Measurements from ENCODE around the gene WWOX. TPM values are rescaled to one million over a fixed set of nuclear protein-coding genes. Genes with fewer than 3 reads are reported as not detected.

WWOX gene
- total RNA-seq, 2 donors from 2014 or later: 23.0 to 31.7 TPM

GRCh38 chr16:78452025-78452555 is 352.6 kb downstream of the WWOX start:
- Mint-ChIP-seq H3K9me3 (no peaks in the 10 kb centered on the region), H3K4me3 (no peak overlapping the region), H3K27ac (no peak overlapping the region), H3K36me3 (no peaks in the 10 kb centered on the region), H3K27me3 (no peaks in the 10 kb centered on the region), H3K4me1 (ENCODE audit: low read depth in 2 of 2) (peaks cover 0 to 6% of the 10 kb centered on the region in 2 donors)
- no peak for DNase-seq (ENCODE audit: low spot score)
- no peak for ATAC-seq

GRCh38 chr16:78455861-78456260 is 356.4 kb downstream of the WWOX start:
- no peaks in the 10 kb centered on the region for H3K4me1 Mint-ChIP-seq (ENCODE audit: low read depth in 2 of 2)
- no peaks in the 10 kb centered on the region for H3K36me3 Mint-ChIP-seq
- no peak for ATAC-seq
- DNase-seq (ENCODE audit: low spot score): no peak
- no peak overlapping the region for H3K4me3 Mint-ChIP-seq
- H3K27ac Mint-ChIP-seq: no peak overlapping the region
- H3K9me3 Mint-ChIP-seq: no peaks in the 10 kb centered on the region
- no peaks in the 10 kb centered on the region for H3K27me3 Mint-ChIP-seq

- no peaks in the 10 kb centered on the region for H3K9me3 Mint-ChIP-seq
- H3K27ac Mint-ChIP-seq: no peak overlapping the region
- no peaks in the 10 kb centered on the region for H3K4me1 Mint-ChIP-seq (ENCODE audit: low read depth in 2 of 2)
- no peak for ATAC-seq
- no peak for DNase-seq (ENCODE audit: low spot score)
- no peak overlapping the region for H3K4me3 Mint-ChIP-seq
- no peaks in the 10 kb centered on the region for H3K27me3 Mint-ChIP-seq
- H3K36me3 Mint-ChIP-seq: no peaks in the 10 kb centered on the region
Observed at GRCh38 chr16:78458588-78458987, 359.1 kb downstream of the WWOX start.

DNA sequence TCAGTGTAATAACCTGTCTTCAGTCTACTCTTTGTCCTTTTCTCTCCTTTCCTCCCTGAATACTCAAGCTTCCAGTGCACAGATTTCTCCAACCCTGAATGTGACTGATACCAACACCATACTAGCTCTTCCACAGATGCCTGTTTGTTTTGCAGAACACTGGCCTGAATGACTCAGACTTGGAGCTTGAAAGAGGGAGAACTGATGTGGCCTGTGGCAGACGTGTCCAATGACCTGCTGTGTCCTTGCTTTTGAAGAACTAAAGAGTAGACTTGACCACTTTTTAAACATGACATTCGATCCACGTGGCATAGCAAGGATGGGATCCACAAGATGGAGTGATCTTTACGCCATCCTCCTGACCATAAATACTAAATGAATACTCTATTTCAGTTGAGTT is 361.0 kb downstream of the WWOX start:
- no peak for ATAC-seq
- H3K4me3 Mint-ChIP-seq: no peak overlapping the region
- H3K27me3 Mint-ChIP-seq: no peaks in the 10 kb centered on the region
- DNase-seq (ENCODE audit: low spot score): no peak
- H3K36me3 Mint-ChIP-seq: no peaks in the 10 kb centered on the region
- H3K4me1 Mint-ChIP-seq (ENCODE audit: low read depth in 2 of 2): no peaks in the 10 kb centered on the region
- H3K27ac Mint-ChIP-seq: no peak overlapping the region
- H3K9me3 Mint-ChIP-seq: no peaks in the 10 kb centered on the region

- H3K27ac Mint-ChIP-seq: no peak overlapping the region
Observed at GRCh38 chr16:78461087-78461486, 361.6 kb downstream of the WWOX start.

DNA sequence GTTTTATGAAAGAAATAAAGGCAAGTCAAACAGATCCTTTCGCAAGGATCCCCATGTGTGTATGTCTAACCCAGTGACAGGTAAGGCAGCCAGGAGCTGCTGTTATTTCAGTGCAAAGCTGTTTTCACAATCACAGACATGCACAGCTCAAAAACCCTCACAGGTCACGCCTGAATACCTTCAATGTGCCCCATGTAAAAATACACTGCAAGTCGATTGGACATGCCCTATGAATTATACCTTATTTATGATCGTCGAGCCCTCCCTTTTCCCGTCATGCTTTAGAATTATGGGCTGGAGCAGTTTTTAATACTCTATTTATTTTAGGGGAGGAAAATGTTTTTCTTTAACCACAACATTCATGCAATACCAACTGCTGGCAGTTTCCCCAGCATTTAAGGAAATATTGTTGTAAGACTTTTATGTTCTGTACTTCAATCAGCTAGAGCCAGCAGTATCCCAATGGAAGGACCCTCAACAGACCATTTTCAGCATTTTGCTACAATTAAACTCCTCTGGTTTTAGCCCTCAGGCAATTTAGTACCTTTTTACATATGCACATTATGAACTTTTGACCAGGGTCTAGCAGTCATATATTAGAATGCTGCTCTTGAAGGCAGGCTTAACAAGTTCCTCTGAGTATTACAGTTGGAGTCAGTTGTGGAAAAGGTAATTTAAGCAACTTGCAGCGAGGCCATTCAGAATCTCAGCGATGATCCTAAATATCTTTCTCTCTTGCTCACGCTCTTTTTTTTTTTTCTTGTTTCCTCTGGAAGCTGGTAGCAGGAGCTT is 362.2 kb downstream of the WWOX start:
- DNase-seq (ENCODE audit: low spot score) (no peak), ATAC-seq (no peak)
- no peaks in the 10 kb centered on the region for H3K27me3 Mint-ChIP-seq
- no peak overlapping the region for H3K4me3 Mint-ChIP-seq
- no peaks in the 10 kb centered on the region for H3K4me1 Mint-ChIP-seq (ENCODE audit: low read depth in 2 of 2)
- no peak overlapping the region for H3K27ac Mint-ChIP-seq
- no peaks in the 10 kb centered on the region for H3K9me3 Mint-ChIP-seq
- no peaks in the 10 kb centered on the region for H3K36me3 Mint-ChIP-seq

More at GRCh38 chr16:78461087-78461486, 361.6 kb downstream of the WWOX start:
- Mint-ChIP-seq H3K27me3 (no peaks in the 10 kb centered on the region), H3K9me3 (no peaks in the 10 kb centered on the region), H3K4me1 (ENCODE audit: low read depth in 2 of 2) (no peaks in the 10 kb centered on the region), H3K4me3 (no peak overlapping the region), H3K36me3 (no peaks in the 10 kb centered on the region)
- DNase-seq (ENCODE audit: low spot score) (no peak), ATAC-seq (no peak)

DNA sequence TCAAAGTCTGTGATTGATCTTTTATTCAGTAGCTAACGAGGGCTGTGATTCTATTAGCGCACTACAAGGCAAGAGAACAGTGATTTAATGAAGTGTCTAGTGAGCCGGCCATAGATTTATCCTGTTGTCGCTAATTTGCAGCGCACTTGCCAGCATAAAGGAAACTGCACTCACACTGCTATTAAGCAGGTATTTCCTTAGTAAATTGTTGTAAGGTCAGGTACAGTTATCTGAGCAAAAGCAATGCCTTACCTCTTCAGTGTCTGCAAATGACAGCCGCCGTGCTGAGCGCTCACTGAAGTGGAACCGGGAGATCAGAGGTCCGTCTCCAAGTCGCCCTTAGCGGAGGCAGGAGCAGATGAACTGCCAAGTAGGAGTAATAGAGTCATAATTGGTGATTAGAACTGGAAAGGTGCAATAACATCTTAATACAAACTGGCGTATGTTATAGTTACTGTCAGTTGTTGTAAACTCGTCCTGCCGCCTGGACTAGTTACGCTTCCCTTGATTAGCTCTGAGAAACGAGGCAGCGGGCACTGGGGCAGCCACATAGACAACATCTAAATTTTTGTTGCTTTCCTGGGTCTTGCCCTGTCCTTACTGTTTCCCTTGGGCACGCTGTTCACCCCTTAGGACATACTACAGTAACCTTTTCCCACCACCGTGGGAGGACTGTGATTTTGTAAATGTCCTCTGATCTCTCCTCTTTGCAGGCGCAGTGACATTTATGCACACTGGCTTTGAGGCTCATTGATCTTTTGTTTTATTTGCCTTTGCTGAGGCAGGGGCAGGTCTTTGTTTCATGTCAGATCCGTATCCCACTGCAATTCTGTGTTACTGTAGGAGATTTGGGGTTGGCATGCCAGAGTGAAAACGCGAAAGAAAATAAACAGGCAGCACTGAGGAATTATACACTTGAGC is 363.1 kb downstream of the WWOX start:
- Mint-ChIP-seq H3K36me3 (no peaks in the 10 kb centered on the region), H3K27me3 (no peaks in the 10 kb centered on the region), H3K9me3 (no peaks in the 10 kb centered on the region), H3K27ac (no peak overlapping the region), H3K4me1 (ENCODE audit: low read depth in 2 of 2) (no peaks in the 10 kb centered on the region), H3K4me3 (no peak overlapping the region)
- DNase-seq (ENCODE audit: low spot score) (no peak), ATAC-seq (no peak)

- Mint-ChIP-seq H3K27ac (no peak overlapping the region), H3K4me1 (ENCODE audit: low read depth in 2 of 2) (no peaks in the 10 kb centered on the region), H3K36me3 (no peaks in the 10 kb centered on the region), H3K27me3 (no peaks in the 10 kb centered on the region), H3K4me3 (no peak overlapping the region), H3K9me3 (no peaks in the 10 kb centered on the region)
- DNase-seq (ENCODE audit: low spot score) (no peak), ATAC-seq (no peak)
Observed at GRCh38 chr16:78463591-78463990, 364.1 kb downstream of the WWOX start.

DNA sequence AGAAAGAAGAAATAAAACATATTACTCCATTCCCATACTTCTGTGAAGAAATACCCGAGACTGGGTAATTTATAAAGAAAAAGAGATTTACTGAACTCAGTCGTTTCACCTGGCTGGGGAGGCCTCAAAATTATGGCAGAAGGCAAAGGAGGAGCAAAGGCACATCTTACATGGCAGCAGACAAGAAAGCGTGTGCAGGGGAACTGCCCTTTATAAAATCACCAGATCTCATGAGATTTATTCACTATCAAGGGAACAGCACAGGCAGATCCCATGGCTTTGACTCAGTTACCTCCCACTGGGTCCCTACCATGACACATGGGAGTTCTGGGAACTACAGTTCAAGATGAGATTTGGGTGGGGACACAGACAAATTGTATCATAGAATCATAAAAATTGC is 365.4 kb downstream of the WWOX start:
- no peak overlapping the region for H3K4me3 Mint-ChIP-seq

DNA sequence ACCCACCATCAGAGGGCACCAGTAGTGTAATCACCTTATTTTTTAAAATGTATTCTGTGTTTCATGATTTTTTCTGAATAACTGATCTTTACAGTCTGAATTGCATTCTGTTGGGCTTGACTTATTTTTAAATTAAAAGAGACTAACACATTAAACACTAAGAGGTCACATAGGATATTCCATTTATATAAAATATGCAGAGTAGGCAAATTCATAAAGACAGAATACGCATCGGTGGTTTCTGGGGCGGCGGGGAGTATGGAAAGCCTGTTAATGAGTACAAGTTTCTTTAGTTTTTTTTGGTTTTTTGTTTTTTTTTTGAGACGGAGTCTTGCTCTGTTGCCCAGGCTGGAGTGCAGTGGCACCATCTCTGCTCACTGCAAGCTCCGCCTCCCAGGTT is 366.3 kb downstream of the WWOX start:
- Mint-ChIP-seq H3K36me3 (no peaks in the 10 kb centered on the region), H3K27me3 (no peaks in the 10 kb centered on the region), H3K27ac (no peak overlapping the region), H3K4me3 (no peak overlapping the region), H3K4me1 (ENCODE audit: low read depth in 2 of 2) (no peaks in the 10 kb centered on the region), H3K9me3 (no peaks in the 10 kb centered on the region)
- DNase-seq (ENCODE audit: low spot score) (no peak), ATAC-seq (no peak)

More for the DNA sequence above, 365.4 kb downstream of the WWOX start:
- H3K36me3 Mint-ChIP-seq: no peaks in the 10 kb centered on the region
- no peak for DNase-seq (ENCODE audit: low spot score)
- no peak for ATAC-seq
- no peaks in the 10 kb centered on the region for H3K27me3 Mint-ChIP-seq
- H3K27ac Mint-ChIP-seq: no peak overlapping the region
- no peaks in the 10 kb centered on the region for H3K4me1 Mint-ChIP-seq (ENCODE audit: low read depth in 2 of 2)
- H3K9me3 Mint-ChIP-seq: no peaks in the 10 kb centered on the region

GRCh38 chr16:78469787-78470186 is 370.3 kb downstream of the WWOX start:
- DNase-seq (ENCODE audit: low spot score) (no peak), ATAC-seq (no peak)
- H3K27ac Mint-ChIP-seq: no peak overlapping the region
- no peaks in the 10 kb centered on the region for H3K4me1 Mint-ChIP-seq (ENCODE audit: low read depth in 2 of 2)
- no peaks in the 10 kb centered on the region for H3K9me3 Mint-ChIP-seq
- no peaks in the 10 kb centered on the region for H3K27me3 Mint-ChIP-seq
- H3K36me3 Mint-ChIP-seq: no peaks in the 10 kb centered on the region
- no peak overlapping the region for H3K4me3 Mint-ChIP-seq

DNA sequence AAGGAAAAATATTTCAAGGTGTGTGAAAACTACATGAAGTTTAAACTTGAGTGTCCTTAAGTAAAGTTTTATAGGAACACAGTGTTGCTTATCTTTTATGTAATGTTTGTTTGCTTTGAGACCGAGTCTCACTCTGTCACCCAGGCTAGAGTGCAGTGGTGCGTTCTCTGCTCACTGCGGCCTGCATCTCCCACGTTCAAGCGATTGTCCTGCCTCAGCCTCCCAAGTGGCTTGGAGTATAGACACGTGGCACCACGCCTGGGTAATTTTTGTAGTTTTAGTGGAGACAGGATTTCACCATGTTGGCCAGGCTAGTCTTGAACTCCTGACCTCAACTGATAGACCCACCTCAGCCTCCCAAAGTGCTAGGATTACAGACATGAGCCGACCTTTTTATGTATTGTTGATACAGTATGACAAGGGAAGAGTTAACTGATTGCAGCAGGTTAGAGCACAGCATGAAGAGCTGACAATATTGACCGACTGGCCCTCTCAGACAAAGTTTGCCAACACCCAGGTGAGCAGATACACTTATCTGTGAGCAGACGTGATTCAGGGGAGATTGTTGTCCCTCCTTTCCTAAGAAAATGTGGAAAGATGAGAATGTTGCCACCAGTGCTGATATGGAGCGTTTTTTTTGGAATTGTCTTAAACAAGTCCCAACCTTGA is 373.7 kb downstream of the WWOX start:
- Mint-ChIP-seq H3K9me3 (no peaks in the 10 kb centered on the region), H3K4me1 (ENCODE audit: low read depth in 2 of 2) (no peaks in the 10 kb centered on the region), H3K27me3 (no peaks in the 10 kb centered on the region), H3K36me3 (no peaks in the 10 kb centered on the region), H3K27ac (no peak overlapping the region), H3K4me3 (no peak overlapping the region)
- DNase-seq (ENCODE audit: low spot score): no peak
- ATAC-seq: no peak

GRCh38 chr16:78474762-78475161 is 375.3 kb downstream of the WWOX start:
- no peak for ATAC-seq
- Mint-ChIP-seq H3K27me3 (no peaks in the 10 kb centered on the region), H3K36me3 (no peaks in the 10 kb centered on the region), H3K27ac (no peak overlapping the region), H3K4me1 (ENCODE audit: low read depth in 2 of 2) (no peaks in the 10 kb centered on the region), H3K9me3 (no peaks in the 10 kb centered on the region), H3K4me3 (no peak overlapping the region)
- no peak for DNase-seq (ENCODE audit: low spot score)
